T-helper 9 cell (primary cell): ENCODE results near the gene KRT33B.

Experiments
- DNase-seq: peaks from one replicate; pipeline ENCODE4 v3.0.0-alpha.2; 2020

The KRT33B gene

DNA sequence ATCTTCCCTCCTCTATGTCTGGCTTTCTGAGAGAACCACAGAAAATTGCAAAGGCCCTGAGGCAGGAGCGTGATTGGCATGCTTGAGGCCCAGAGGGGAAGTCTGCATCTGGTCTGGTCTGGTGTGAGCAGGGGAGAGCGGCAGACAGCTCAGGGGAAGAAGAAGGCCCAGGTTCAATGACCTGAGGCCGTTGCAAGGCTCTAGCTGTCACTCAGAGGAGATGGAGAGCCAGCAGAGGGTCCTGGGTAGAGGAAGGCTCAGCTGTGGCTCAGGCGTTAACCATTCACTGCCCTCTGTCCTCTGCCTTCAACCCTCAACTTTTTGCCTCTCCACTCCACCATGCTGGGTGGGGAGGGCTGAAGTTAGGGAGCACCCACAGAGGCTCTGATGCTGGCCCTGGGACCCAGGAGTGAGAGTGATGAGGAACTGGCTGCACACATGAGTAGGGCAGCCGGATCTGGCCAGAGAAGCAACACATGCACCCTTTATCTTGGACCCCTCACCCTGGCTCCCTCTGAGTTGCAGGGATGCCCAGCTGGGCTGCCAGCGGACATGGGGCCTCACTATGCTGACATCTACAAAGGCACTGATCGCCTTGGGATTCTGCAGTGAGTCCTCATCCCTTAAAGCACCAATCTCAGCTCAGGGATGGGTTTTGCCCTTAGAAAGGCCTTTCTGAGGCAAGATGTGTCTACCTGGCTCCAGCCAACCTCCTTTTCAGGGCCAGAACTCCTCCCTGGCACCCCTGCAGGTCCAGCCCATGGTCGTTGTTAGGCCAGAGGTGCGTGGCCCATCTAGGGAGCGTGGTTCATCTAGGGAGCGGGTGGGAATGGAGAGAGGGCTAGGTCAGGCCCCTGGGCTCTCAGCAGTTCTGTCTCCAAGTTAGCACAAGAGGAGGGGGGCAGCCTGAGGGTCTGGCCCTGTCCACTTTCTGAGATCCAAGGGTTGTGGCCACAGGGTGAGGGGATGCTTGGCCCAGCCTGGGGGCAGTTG lies 46.4 kb downstream of the KRT33B start:
- DNase-seq, result no peak

DNA sequence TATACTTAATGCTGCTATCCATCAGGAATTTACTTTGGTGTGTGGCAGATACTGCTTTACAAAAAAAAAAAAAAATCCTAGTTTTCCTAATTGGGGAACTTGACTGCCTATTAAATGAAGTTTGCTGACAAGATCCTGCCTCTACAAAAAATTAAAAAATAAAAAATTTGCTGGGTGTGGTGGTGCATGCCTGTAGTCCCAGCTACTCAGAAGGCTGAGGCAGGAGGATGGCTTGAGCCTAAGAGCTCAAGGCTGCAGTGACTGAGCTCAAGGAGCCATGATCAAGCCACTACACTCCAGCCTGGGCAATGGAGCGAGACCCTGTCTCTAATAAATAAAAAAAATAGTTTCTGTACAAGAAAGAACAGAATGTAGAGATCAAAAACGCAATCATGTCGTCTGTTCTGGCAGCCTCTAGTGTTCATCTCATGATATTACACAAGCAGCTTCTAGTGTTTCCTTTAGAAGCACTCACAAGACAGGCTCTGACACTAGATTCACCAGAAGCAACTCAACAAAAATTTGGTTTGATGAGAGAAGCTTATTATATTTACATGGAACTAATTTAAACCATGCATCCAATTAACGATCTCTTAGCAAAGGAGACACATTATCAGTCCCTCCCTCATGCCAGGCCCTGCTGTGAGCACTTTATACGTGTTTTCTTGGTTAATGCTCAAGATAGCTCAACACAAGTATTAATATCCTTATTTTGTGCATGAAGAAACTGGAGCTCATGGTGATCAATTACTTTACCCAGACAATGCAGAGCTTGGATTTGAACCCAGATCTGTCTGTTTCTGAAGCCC lies 47.3 kb downstream of the KRT33B start:
- no peak for DNase-seq

DNA sequence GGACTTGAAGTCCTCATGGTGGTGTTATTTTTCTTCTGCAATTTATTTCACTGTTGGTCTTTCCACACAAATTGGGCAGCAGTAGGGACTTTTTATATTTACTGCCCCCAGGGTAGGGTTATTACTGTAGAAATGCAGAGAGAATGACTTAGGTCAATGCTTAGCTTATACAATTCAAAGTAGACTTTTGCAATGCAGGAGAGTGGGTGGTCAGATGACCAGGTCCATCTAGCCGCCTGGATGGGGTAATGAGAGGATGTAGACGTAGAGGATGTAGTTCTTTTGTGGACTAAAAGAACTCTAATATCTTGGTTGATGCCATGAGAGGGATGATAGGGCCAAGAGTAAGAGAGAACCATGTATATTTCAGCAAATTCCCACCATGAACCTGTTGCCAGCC lies 51.4 kb downstream of the KRT33B start:
- DNase-seq, result no peak

- DNase-seq, result no peak
These were observed 53.7 kb downstream of the KRT33B start for GRCh38 chr17:41315814-41316445.

- DNase-seq, result no peak
These were observed 54.3 kb downstream of the KRT33B start, which contains the start of gene KRTAP17-1 for GRCh38 chr17:41315204-41315794. Gene KRTAP17-1, minus strand, starts transcription at chr17:41315710. Its CDS starts 60 bp downstream, at chr17:41315650.
